Motor neuron (in vitro differentiated cells): ENCODE results near the gene DLGAP1. TPM values are rescaled to one million over a fixed set of nuclear protein-coding genes. Genes with fewer than 3 reads are reported as not detected.

Experiments
- ATAC-seq, 8 experiments: fragments of 200-7000 bp; cut with Tn5 transposase; replicated peaks in 6 of 8; 2 replicates each; pipeline ENCODE4 v1.8.0; 2021; ENCODE audit warnings: mild to moderate bottlenecking in 8 of 8, moderate library complexity in 8 of 8
- H3K27ac ChIP-seq, 2 donors: fragments of 250-450 bp; sonication (Bioruptor Pico); 2 replicates each; pipeline ENCODE4 v1.9.0; 2021; ENCODE audit warnings: antibody characterized with exemption in 2 of 2, mild to moderate bottlenecking in 2 of 2, moderate library complexity in 1 of 2
- H3K4me1 ChIP-seq, 2 donors: fragments of 250-450 bp; sonication (Bioruptor Pico); replicated peaks in 1 of 2; 2 replicates each; pipeline ENCODE4 v1.6.1; 2021; ENCODE audit warnings: antibody characterized with exemption in 2 of 2, mild to moderate bottlenecking in 2 of 2, moderate library complexity in 1 of 2
- H3K4me3 ChIP-seq, 5 donors: fragments of 250-450 bp; sonication (Bioruptor Pico); 2 replicates each; pipeline ENCODE4 v1.9.0; 2021; ENCODE audit warnings: antibody characterized with exemption in 5 of 5, mild to moderate bottlenecking in 5 of 5, moderate library complexity in 4 of 5
- WGBS, 10 experiments: fragments of 450-650 bp; shearing (Covaris generic); methylation state at CpG; one replicate each; pipeline ENCODE4 v1.0.0; 2022; 5-methylcytosine and 5-hydroxymethylcytosine counted together
- in situ Hi-C, 9 experiments: fragments of 400-800 bp; cut with MboI; loops; one replicate each; pipeline ENCODE4 v1.15.0; 2021; ENCODE audit warnings: low sequenced_read_pairs in 9 of 9, low pct_unique_long_range_greater_than_20kb in 2 of 9; ENCODE audit not compliant: unreplicated experiment in 9 of 9
- total RNA-seq, 8 experiments: library from RNA; unstranded; fragments of 300-600 nt; gene quantifications; 2 replicates each; pipeline versions ENCODE4 v1.2.3 to v1.2.4, GENCODE V29; 2022

The DLGAP1 gene
- total RNA-seq, 8 experiments from 2014 or later: 0.36 to 38.2 (median 16.6) TPM

DNA sequence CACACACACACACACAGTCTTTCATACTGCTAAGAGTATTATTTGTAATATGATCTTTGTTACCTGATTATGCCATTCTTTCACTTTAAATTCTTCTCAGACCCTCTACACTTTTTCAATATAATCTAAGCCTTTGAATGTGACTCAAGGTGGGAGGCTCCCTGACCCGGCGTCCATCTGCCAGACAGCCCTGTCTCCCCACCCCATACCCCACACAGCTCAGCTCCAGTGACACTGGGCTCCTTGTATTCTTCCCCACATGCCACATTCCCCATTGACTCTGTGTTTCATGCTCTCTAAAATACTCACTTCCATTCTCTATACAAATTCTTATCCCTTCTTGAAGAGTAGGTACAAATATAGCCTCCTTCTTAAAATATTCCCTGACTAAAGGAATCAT, 563.0 kb downstream of the DLGAP1 start:
- WGBS, 10 experiments: 10% methylated on average over 2 of the region's 2 CpGs; no CpG with 5 or more reads in 9 of the 10 experiments
- ATAC-seq: peak in 4 of 8 experiments; percentile 27 to 54 (median 36)
- no peak overlapping the region for H3K27ac ChIP-seq
- H3K4me1 ChIP-seq: peaks cover 5 to 7% of the 10 kb centered on the region in 2 donors
- in situ Hi-C loops: loop anchor here in 1 of 9 experiments (25.0 kb wide), 1 partner anchor 95 kb away; no protein-coding TSS in a partner anchor
- no peak overlapping the region for H3K4me3 ChIP-seq

DNA sequence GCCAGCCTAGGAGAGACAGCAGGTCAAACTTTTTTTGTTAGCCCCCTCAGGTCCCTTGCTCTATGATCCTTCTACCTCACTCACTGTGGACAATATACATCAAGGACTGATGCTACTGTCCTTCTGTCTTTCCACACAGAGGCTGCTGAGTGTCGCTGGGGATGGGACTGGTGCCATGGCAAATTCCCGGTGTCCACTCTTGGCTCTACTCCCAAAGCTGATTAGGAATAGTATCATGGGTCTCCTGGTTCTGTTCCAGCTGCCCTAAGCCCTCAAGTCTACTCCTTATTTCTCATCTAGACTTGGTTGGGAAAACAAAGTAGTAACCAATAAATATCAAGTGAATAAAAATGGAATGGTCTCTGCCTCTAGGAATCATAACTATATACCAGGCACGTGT, 563.9 kb downstream of the DLGAP1 start:
- peaks cover 5 to 7% of the 10 kb centered on the region in 2 donors for H3K4me1 ChIP-seq
- no peak overlapping the region for H3K27ac ChIP-seq
- 70 to 100% (median 86%) methylated on average over 1 to 3 of the region's 3 CpGs; no CpG with 5 or more reads in 4 of the 10 experiments for WGBS, 10 experiments
- ATAC-seq: no peak
- in situ Hi-C loops: loop anchor here in 1 of 9 experiments (25.0 kb wide), 1 partner anchor 96 kb away; no protein-coding TSS in a partner anchor
- H3K4me3 ChIP-seq: no peak overlapping the region

DNA sequence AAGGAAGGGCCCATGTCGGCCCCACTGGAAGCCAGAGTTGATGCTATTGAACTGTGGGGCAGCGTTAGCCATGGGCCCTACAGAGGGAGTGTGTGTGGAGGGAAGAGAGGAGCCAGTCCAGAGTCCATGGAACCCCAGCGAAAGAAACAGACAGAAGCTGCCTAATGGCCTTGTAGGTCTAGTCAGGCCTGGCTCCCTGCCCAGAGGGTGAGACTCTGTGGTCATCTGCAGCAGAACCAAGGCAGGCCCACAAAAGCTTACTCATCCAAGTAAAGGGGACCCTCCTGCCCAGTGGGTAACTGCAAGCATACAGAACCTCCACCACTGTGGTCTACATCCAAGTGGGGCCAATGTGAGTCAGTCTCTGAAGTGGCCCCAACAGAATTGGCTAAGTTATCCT, 565.3 kb downstream of the DLGAP1 start:
- 83 to 100% (median 93%) methylated on average over 1 to 3 of the region's 3 CpGs; no CpG with 5 or more reads in 5 of the 10 experiments for WGBS, 10 experiments
- Histone ChIP-seq H3K4me3 (no peak overlapping the region), H3K27ac (no peak overlapping the region), H3K4me1 (peaks cover 5 to 7% of the 10 kb centered on the region in 2 donors)
- ATAC-seq: peak in 2 of 8 experiments; percentile 36 to 54
- in situ Hi-C loops: loop anchor here in 1 of 9 experiments (25.0 kb wide), 1 partner anchor 97 kb away; no protein-coding TSS in a partner anchor

DNA sequence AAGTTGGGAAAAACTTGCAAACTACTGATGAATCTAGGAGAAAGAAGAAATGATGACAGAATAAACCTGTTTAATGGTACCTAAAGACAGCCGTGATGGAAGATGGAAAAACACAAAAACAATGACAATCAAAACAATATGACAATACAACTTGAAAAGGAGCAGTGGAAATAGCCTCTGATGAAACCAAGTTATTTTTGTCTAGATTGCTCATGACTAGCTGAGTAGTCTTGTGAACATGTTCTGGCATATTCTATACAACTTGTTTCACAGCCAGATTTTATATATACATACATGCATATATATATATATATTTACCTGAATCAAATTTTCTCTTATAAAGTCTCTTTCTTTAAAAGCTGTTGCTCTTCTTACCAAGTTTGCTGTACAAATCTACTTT, 566.0 kb downstream of the DLGAP1 start:
- no peak overlapping the region for H3K27ac ChIP-seq
- in situ Hi-C loops: loop anchor here in 1 of 9 experiments (25.0 kb wide), 1 partner anchor 98 kb away; no protein-coding TSS in a partner anchor
- no peak overlapping the region for H3K4me3 ChIP-seq
- no peak for ATAC-seq
- peaks cover 5 to 7% of the 10 kb centered on the region in 2 donors for H3K4me1 ChIP-seq
- WGBS, 10 experiments: 27 to 100% (median 95%) methylated on average over 1 of the region's 1 CpG; no CpG with 5 or more reads in 2 of the 10 experiments

DNA sequence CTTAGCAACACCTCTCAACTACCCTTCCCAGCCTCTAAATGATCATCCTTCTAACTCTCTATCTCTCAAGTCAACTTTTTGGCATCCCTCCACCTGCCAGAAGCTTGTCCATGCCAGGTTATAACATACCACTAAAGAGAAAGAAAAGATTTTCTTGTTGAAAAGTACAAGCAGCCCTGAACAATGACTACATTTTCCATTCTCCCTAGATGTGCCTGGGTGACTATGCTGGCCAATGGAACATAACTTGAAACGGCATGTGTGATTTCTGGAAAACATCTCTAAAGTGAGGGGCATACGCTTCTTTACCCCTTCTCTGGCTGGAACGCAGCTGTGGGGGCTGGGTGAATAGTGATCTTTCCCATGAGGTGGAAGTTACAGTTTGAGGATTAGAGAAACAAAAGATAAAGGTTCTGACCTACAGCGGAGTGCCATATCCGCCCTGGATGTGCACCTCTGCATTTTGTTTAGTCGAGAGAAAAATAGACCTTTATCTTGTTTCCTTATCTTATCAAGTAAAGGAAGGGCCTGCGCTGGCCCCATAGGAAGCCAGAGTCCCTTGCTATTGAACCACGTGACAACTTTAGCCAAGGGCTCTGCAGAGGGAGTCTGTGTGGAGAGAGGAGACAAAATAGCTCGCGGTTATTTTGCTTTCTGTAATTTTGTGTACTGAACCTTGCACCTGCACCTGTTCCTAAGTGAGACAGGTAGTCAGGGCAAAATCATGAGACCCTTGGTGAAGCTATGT, 568.4 kb downstream of the DLGAP1 start:
- in situ Hi-C loops: loop anchor here in 1 of 9 experiments (25.0 kb wide), 1 partner anchor 101 kb away; no protein-coding TSS in a partner anchor
- Histone ChIP-seq H3K4me3 (no peak overlapping the region), H3K27ac (no peak overlapping the region), H3K4me1 (no peaks in the 10 kb centered on the region)
- ATAC-seq: no peak
- 63 to 100% (median 79%) methylated on average over 2 to 7 of the region's 10 CpGs; no CpG with 5 or more reads in 2 of the 10 experiments for WGBS, 10 experiments

DNA sequence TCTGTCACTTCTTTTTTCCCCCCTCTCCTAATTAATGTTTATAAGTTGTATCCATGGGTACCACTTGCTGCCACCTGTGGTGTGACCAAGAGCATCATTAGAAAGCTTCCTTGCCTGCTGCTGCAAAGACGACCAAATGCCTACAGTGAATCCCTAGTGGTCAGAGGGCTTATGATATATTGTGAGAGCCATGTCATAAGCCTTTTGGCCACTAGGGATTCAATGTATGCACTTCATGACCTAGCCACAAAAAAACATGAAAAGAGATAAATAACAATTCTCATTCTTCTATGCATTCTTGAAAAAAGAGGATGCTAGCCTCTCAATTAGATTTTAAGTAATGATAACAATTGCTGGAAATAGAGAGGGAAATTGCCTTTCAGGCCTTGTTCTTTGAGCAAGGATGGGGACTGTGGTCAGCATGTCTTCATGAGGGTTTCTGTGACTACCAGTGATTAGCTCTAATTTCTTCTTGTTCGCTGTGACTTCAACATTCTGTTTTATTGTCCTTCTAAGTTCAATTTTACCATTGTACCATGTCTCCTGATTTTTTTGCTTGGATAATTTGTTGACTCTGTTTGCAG, 569.8 kb downstream of the DLGAP1 start:
- in situ Hi-C loops: loop anchor here in 1 of 9 experiments (25.0 kb wide), 1 partner anchor 102 kb away; no protein-coding TSS in a partner anchor
- 14 to 100% (median 67%) methylated on average over 1 to 2 of the region's 2 CpGs; no CpG with 5 or more reads in 2 of the 10 experiments for WGBS, 10 experiments

DNA sequence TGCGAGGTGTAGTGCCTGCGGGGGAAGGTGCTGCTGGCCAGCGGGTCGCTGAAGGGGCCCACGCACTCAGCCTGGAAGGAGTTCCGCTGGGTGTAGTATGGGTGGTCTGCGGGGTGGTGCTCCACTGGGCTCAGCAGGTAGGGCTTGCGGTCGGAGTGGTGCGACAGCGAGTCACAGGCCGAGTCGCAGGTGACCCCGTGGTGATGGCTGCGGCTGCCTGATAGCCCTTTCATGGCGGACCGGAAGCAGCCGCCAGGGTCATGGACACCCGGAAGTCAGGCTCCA, 575.3 kb downstream of the DLGAP1 start:
- WGBS, 10 experiments: no CpG with 5 or more reads among the region's 19 CpGs
- in situ Hi-C loops: loop anchor here in 1 of 9 experiments (25.0 kb wide), 1 partner anchor 108 kb away; no protein-coding TSS in a partner anchor
- H3K4me1 ChIP-seq: peaks cover 2 to 16% of the 10 kb centered on the region in 2 donors
- no peak overlapping the region for H3K4me3 ChIP-seq
- ATAC-seq: no peak
- H3K27ac ChIP-seq: no peak overlapping the region

More for the DNA sequence above, 569.8 kb downstream of the DLGAP1 start:
- Histone ChIP-seq H3K4me1 (no peaks in the 10 kb centered on the region), H3K4me3 (no peak overlapping the region), H3K27ac (no peak overlapping the region)
- peak in 2 of 8 experiments; percentile 29 to 57 for ATAC-seq

DNA sequence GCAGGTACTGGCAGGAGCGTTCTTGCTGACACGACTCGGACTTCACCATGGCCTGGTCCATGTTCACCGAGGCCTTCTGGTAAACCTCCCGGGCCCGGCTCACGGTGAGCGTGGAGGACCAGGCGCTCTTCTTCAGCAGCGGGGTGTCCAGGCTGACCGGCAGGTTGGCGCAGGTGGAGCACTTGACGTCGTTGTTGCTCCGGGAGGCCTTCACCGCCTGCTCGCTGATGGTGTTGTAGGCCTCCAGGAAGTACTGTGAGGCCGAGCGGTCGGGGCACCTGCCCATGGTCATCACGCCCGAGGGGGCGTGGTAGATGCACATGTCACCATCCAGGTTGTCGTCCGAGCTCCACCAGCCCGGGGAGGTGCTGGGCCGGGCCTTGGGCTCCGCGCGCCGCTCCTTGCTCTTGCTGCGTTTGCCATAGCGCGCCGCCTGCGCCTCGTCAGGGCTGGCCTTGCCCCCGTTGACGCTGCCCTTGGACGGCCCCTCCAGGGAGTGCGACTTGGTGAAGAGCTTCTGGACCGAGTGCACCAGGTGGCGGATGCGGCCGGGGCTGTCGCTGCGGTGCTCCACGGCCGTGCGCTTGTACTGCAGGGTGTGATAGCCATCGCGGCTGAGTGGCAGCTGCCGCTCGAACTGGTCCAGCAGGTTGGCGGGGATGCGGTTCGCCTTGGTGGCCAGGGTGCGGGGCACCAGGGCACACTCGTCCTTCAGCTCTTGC, 575.8 kb downstream of the DLGAP1 start:
- ATAC-seq: no peak
- WGBS, 10 experiments: 90 to 100% (median 100%) methylated on average over 2 to 7 of the region's 59 CpGs; no CpG with 5 or more reads in 4 of the 10 experiments
- H3K27ac ChIP-seq: no peak overlapping the region

DNA sequence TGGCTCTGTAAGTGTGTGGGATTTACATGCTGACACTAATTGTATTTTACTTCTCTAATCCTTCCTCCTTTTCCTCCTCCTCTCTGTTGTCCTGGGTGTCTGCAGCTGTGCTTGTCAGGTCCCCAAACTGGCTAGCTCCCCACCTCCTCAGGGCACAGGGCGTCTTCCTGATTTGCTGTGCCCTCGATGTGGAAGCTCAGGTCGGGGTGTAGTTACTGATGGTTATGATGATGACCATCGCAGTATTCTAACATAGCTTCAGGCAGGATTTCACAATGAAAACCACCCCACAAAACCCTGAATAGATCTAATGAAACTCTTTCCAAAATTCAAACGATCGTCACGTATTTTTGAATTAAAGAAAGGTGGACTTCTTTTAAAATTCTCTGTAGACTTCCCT, 576.7 kb downstream of the DLGAP1 start:
- Histone ChIP-seq H3K4me3 (no peak overlapping the region), H3K27ac (no peak overlapping the region), H3K4me1 (peaks cover 8 to 30% of the 10 kb centered on the region in 2 donors)
- in situ Hi-C loops: loop anchor here in 1 of 9 experiments (25.0 kb wide), 1 partner anchor 109 kb away; no protein-coding TSS in a partner anchor
- no peak for ATAC-seq
- 53 to 100% (median 91%) methylated on average over 2 to 7 of the region's 7 CpGs; no CpG with 5 or more reads in 2 of the 10 experiments for WGBS, 10 experiments

More for the DNA sequence above, 575.8 kb downstream of the DLGAP1 start:
- in situ Hi-C loops: loop anchor here in 1 of 9 experiments (25.0 kb wide), 1 partner anchor 108 kb away; no protein-coding TSS in a partner anchor
- no peak overlapping the region for H3K4me3 ChIP-seq
- H3K4me1 ChIP-seq: peaks cover 2 to 21% of the 10 kb centered on the region in 2 donors

DNA sequence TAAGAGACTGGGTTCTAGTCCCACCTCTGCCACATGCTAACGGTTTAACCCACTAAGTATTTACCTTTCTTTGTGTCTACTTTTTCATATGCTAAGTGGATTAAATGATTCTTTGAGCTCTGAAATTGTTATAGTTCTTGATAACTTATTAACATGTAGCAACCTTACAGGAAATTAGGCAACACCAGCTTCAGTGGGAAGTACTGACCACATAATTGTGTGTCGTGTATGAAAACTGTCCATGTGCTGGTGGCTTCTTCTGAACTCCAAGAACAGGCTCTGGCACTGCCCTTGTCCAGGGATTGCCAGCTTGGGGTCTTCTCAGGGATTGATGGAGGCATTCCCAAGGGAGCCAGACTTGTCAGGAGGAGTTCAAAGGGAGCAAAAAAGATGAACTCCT, 577.4 kb downstream of the DLGAP1 start:
- H3K27ac ChIP-seq: no peak overlapping the region
- H3K4me3 ChIP-seq: no peak overlapping the region
- no peak for ATAC-seq
- 20 to 100% (median 86%) methylated on average over 1 to 2 of the region's 2 CpGs; no CpG with 5 or more reads in 5 of the 10 experiments for whole genome bisulfite sequencing, 10 experiments
- in situ Hi-C loops: loop anchor here in 1 of 9 experiments (25.0 kb wide), 1 partner anchor 110 kb away; no protein-coding TSS in a partner anchor
- H3K4me1 ChIP-seq: peaks cover 10 to 36% of the 10 kb centered on the region in 2 donors

DNA sequence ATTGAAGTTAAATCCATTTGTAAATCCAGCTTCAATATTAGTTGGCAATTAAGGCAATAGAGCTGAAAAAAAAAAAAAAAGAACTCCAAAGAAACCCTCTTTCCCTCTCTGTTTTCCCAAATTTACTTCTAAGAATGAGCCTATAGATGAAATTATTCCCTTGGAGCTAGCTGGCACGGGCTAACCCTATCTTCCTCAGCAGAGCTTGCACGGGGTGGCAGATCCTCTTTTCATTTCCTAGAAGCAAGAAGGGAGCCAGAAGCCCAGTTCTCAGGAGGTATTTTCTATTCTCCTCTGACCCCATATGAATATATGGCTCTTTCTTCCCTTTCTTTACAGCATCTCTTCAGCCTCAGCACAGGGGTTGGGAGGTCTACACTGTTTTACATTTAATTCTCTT, 579.1 kb downstream of the DLGAP1 start:
- 0 to 86% (median 46%) methylated on average over 1 to 2 of the region's 2 CpGs; no CpG with 5 or more reads in 1 of the 10 experiments for WGBS, 10 experiments
- Histone ChIP-seq H3K27ac (no peak overlapping the region), H3K4me1 (peaks cover 14 to 40% of the 10 kb centered on the region in 2 donors), H3K4me3 (no peak overlapping the region)
- in situ Hi-C loops: loop anchor here in 1 of 9 experiments (25.0 kb wide), 1 partner anchor 111 kb away; no protein-coding TSS in a partner anchor
- no peak for ATAC-seq

DNA sequence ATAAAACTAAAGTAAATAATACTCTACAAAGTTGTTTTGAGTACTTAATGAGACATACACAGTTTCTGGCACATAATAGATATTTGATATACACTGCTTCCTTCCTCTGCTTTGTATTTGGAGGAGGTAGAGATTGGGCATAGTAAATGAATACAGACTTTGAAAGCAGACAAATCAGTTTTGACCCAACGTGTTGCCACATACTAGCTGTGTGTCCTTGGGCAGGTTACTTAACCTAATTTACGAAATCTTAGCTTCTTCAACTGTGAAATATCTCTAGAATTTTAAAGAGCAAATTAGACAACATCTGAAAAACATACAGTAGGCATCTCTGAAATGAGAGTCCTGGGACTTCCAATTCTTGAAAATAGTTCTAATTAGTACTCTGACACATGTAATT, 579.7 kb downstream of the DLGAP1 start:
- ATAC-seq: no peak
- 0 to 100% (median 85%) methylated on average over 1 to 2 of the region's 2 CpGs; no CpG with 5 or more reads in 1 of the 10 experiments for WGBS, 10 experiments
- Histone ChIP-seq H3K4me3 (no peak overlapping the region), H3K4me1 (peaks cover 14 to 40% of the 10 kb centered on the region in 2 donors), H3K27ac (no peak overlapping the region)
- in situ Hi-C loops: loop anchor here in 1 of 9 experiments (25.0 kb wide), 1 partner anchor 112 kb away; no protein-coding TSS in a partner anchor
